MM.1S (cell line): Measurements from ENCODE around the gene PER2.

Experiments
- DNase-seq: peaks from one replicate; pipeline ENCODE4 v3.0.0-alpha.2; 2015
- H2AFZ ChIP-seq: fragments of 300-600 bp; sonication (generic); 2 replicates; pipeline ENCODE4 v1.6.0; 2016; ENCODE audit warnings: antibody characterized with exemption, low read length
- H3F3A ChIP-seq: fragments of 300-600 bp; sonication (generic); 2 replicates; pipeline ENCODE4 v1.6.1; 2016; ENCODE audit warnings: mild to moderate bottlenecking, antibody characterized with exemption, low read length, moderate library complexity, mixed read lengths; ENCODE audit not compliant: insufficient read depth
- H3K27ac ChIP-seq: fragments of 300-600 bp; sonication (generic); 2 replicates; pipeline ENCODE4 v1.5.1; 2016; ENCODE audit warnings: mild to moderate bottlenecking, low read length
- H3K27me3 ChIP-seq: fragments of 300-600 bp; sonication (generic); replicated peaks from 2 replicates; pipeline ENCODE4 v1.6.0; 2016; ENCODE audit warnings: low read length; ENCODE audit not compliant: insufficient read depth
- H3K36me3 ChIP-seq: fragments of 300-600 bp; sonication (generic); replicated peaks from 2 replicates; pipeline ENCODE4 v1.6.1; 2016; ENCODE audit warnings: mild to moderate bottlenecking, low read length, mixed read lengths; ENCODE audit not compliant: insufficient read depth
- H3K4me1 ChIP-seq: fragments of 300-600 bp; sonication (generic); 2 replicates; pipeline ENCODE4 v1.6.1; 2016; ENCODE audit warnings: low read length, mixed read lengths
- H3K4me2 ChIP-seq: fragments of 300-600 bp; sonication (generic); 2 replicates; pipeline ENCODE4 v1.6.0; 2016; ENCODE audit warnings: low read depth, low read length
- H3K4me3 ChIP-seq: fragments of 300-600 bp; sonication (generic); 2 replicates; pipeline ENCODE4 v1.5.1; 2016; ENCODE audit warnings: low read length, mixed read lengths
- H3K79me2 ChIP-seq: fragments of 300-600 bp; sonication (generic); 2 replicates; pipeline ENCODE4 v1.6.1; 2016; ENCODE audit warnings: mixed run types, low read length, mixed read lengths
- H3K9ac ChIP-seq: fragments of 300-600 bp; sonication (generic); 2 replicates; pipeline ENCODE4 v1.6.1; 2016; ENCODE audit warnings: low read length, mixed read lengths
- H3K9me2 ChIP-seq: fragments of 300-600 bp; sonication (generic); replicated peaks from 2 replicates; pipeline ENCODE4 v1.6.1; 2016; ENCODE audit warnings: mild to moderate bottlenecking, low read length, mixed read lengths; ENCODE audit not compliant: insufficient read depth
- H3K9me3 ChIP-seq: fragments of 300-600 bp; sonication (generic); replicated peaks from 2 replicates; pipeline ENCODE4 v1.6.1; 2016; ENCODE audit warnings: mild to moderate bottlenecking, low read length, mixed read lengths; ENCODE audit not compliant: insufficient read depth
- H4K20me1 ChIP-seq: fragments of 300-600 bp; sonication (generic); 2 replicates; pipeline ENCODE4 v1.6.1; 2016; ENCODE audit warnings: mild to moderate bottlenecking, low read length, moderate library complexity, mixed read lengths; ENCODE audit not compliant: insufficient read depth
- CTCF ChIP-seq: fragments of 300-600 bp; sonication (generic); IDR thresholded peaks from 2 replicates; pipeline ENCODE4 v1.5.1; 2016; ENCODE audit warnings: antibody characterized with exemption, low read length, mixed read lengths
- EZH2 ChIP-seq: fragments of 300-600 bp; sonication (generic); optimal IDR thresholded peaks from 2 replicates; pipeline ENCODE3; 2017; ENCODE audit warnings: low read depth, mild to moderate bottlenecking, antibody characterized with exemption, low read length, mixed read lengths
- EZH2phosphoT487 ChIP-seq: fragments of 300-600 bp; sonication (generic); IDR thresholded peaks from 2 replicates; pipeline ENCODE4 v1.6.1; 2018; ENCODE audit warnings: antibody characterized with exemption, low read length

Gene PER2

GRCh38 chr2:238321467-238321866 is 33.1 kb upstream of the PER2 start:
- no peaks in the 10 kb centered on the region for H4K20me1 ChIP-seq
- peaks cover 12% of the 10 kb centered on the region for H3K79me2 ChIP-seq
- no peaks in the 10 kb centered on the region for H3K36me3 ChIP-seq
- TF ChIP-seq EZH2 (no peak), CTCF (no peak), EZH2phosphoT487 (no peak)
- peak overlapping the region; percentile 61 for H3K4me3 ChIP-seq
- no peaks in the 10 kb centered on the region for H3K9me3 ChIP-seq
- no peaks in the 10 kb centered on the region for H3K9me2 ChIP-seq
- no peaks in the 10 kb centered on the region for H3F3A ChIP-seq
- no peak overlapping the region for H3K27ac ChIP-seq
- H3K9ac ChIP-seq = peak overlapping the region; percentile 53; the same call in 1 of the 2 replicates
- peaks cover 12% of the 10 kb centered on the region; the same call in 1 of the 2 replicates for H3K4me1 ChIP-seq
- H2AFZ ChIP-seq = no peak overlapping the region
- H3K4me2 ChIP-seq = peak overlapping the region; percentile 80
- no peaks in the 10 kb centered on the region for H3K27me3 ChIP-seq
- no peak for DNase-seq

GRCh38 chr2:238320648-238321281 is 32.4 kb upstream of the PER2 start:
- TF ChIP-seq EZH2 = no peak
- TF ChIP-seq CTCF = no peak
- no peak for TF ChIP-seq EZH2phosphoT487
- Histone ChIP-seq H3K4me3 (peak overlapping the region; percentile 61), H3K9ac (peak overlapping the region; percentile 53; the same call in 1 of the 2 replicates), H3K27ac (no peak overlapping the region), H4K20me1 (no peaks in the 10 kb centered on the region), H3K4me2 (peak overlapping the region; percentile 80), H2AFZ (0 out of 2 replicates have a peak overlapping the region, but pooled peaks have one; percentile 45), H3F3A (no peaks in the 10 kb centered on the region), H3K27me3 (no peaks in the 10 kb centered on the region), H3K9me2 (no peaks in the 10 kb centered on the region), H3K36me3 (no peaks in the 10 kb centered on the region), H3K9me3 (no peaks in the 10 kb centered on the region), H3K4me1 (peaks cover 12% of the 10 kb centered on the region; the same call in 1 of the 2 replicates), H3K79me2 (peaks cover 12% of the 10 kb centered on the region)
- DNase-seq = no peak

GRCh38 chr2:238320246-238320647 is 31.8 kb upstream of the PER2 start, which contains the start of gene TRAF3IP1:
Gene TRAF3IP1 (plus strand): TSS chr2:238320518. CDS start chr2:238320663, 145 bp downstream.
- Histone ChIP-seq H2AFZ (peak within 1 kb of the TSS; percentile 55), H3K27ac (no peak within 1 kb of the TSS), H4K20me1 (no peaks in the 10 kb centered on the region), H3K36me3 (no peaks in the 10 kb centered on the region), H3K4me1 (peaks cover 12% of the 10 kb centered on the region; the same call in 1 of the 2 replicates), H3K9me2 (no peaks in the 10 kb centered on the region), H3K27me3 (no peaks in the 10 kb centered on the region), H3K4me2 (peak within 1 kb of the TSS; percentile 80), H3K9me3 (no peaks in the 10 kb centered on the region), H3K79me2 (peaks cover 12% of the 10 kb centered on the region), H3K4me3 (peak within 1 kb of the TSS; percentile 64), H3K9ac (peak within 1 kb of the TSS; percentile 53; the same call in 1 of the 2 replicates), H3F3A (no peaks in the 10 kb centered on the region)
- DNase-seq = peak; percentile 88
- TF ChIP-seq CTCF (no peak), EZH2 (no peak), EZH2phosphoT487 (no peak)
